ENCODE data around the gene MUC20.
"Not testable (repeated sequence)": the region's sequence is repeated elsewhere in the genome, so short reads cannot be mapped to it uniquely, and the experiment has no call there.

Gene MUC20

DNA sequence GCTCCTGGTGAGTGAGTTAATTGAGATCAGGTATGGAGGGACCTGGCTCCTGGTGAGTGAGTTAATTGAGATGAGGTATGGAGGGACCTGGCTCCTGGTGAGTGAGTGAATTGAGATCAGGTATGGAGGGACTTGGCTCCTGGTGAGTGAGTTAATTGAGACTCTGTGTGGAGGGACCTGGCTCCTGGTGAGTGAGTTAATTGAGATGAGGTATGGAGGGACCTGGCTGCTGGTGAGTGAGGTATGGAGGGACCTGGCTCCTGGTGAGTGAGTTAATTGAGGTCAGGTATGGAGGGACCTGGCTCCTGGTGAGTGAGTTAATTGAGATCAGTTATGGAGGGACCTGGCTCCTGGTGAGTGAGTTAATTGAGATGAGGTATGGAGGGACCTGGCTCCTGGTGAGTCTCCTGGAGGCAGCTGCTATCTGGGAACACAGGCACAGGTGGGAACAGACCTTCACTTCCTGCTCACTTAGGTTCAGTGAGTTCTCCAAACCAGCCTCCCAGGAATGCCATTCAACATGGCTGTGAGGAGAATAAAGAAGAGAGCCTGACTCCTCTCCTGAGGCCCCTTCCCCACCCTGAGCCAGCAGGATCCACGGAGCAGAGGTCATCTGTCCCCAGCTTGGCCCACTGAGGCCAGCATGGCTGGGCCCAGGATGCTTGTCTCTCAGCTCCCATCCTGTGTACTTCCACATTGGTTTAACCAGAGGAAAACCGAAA is 9.5 kb upstream of the MUC20 start:
- not testable (repeated sequence) for DNase-seq

- DNase-seq = no peak
These were observed 8.8 kb upstream of the MUC20 start for GRCh38 chr3:195711813-195712534.

GRCh38 chr3:195712535-195712910 is 8.3 kb upstream of the MUC20 start:
- not testable (repeated sequence) for DNase-seq

DNA sequence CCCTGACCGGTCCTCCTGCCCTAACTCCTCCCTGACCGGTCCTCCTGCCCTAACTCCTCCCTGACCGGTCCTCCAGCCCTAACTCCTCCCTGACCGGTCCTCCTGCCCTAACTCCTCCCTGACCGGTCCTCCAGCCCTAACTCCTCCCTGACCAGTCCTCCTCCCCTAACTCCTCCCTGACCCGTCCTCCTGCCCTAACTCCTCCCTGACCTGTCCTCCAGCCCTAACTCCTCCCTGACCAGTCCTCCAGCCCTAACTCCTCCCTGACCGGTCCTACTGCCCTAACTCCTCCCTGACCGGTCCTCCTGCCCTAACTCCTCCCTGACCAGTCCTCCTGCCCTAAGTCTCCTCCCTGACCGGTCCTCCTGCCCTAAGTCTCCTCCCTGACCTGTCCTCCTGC is 7.6 kb upstream of the MUC20 start:
- not testable (repeated sequence) for DNase-seq

DNA sequence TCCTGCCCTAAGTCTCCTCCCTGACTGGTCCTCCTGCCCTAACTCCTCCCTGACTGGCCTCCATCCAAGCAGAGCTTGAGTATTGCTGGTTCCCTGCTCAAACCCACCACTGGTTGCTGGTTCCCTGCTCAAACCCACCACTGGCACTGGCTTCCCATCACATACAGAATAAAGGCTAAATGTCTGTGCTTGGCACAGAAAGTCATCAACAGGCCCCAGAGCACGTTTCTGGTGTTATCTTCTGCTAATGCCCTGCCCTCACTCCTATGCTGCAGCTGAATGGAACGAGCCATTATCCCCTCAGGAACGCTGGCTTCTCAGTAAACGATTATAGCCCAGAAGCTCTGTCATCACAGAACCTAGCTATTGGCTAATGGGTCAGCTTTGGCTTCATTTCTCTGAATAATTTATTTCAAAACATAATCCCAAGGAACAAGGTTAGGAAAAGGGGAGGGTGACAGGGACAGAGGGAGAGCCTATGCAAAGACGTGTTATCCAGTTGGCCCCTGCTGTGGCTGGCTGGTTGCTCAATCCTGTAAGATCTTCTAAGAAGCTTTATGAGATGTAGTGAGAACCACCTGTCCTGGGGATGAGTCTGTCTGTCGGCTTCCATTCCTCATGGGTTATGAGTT is 6.3 kb upstream of the MUC20 start:
- no peak for DNase-seq

DNA sequence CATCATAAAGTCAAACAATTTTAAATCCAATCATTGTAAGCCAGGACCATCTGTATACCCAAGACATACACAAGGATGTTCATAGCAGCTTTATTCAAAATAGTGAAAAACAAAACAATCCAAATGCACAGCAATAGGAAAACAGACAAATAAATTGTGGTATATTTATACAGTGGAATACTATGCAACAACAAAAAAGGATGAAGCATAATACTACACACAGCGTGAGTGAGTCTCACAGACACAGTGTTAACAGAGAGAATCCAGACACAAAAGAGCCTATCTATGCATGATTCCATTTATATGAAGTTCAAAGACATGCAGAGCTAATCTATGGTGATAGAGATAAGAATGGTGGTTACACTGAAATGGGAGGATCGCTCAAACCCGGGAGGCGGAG is 5.6 kb upstream of the MUC20 start:
- no peak for DNase-seq

DNA sequence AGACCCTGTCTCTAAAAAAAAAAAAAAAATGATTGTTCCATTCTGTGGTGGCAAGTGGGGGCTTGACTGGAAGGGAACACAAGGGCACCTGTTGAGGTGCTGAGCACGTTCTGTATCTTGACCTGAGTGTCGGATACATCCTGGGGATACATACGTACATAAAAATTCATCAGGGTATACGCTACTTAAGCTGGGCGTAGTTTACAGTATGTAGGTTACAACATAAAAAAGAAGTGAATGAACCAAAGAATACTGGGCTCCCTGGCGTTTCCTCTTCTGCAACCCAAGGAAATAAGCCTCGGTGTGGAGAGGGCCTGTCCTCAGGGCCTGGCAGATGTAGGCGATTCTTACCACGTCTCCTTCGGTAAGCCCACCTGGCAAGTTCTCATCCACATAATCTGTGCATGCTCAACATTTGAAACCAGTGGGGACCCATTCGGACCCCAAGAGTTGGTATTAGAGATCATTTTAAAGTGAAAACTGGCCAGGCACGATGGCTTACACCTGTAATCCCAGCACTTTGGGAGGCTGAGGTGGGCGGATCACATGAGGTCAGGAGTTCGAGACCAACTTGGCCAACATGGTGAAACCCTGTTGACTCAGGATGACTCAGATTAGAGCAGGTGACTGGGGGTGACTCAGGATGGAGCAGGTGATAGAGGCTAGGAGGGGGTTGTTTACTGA is 5.1 kb upstream of the MUC20 start:
- no peak for DNase-seq

DNA sequence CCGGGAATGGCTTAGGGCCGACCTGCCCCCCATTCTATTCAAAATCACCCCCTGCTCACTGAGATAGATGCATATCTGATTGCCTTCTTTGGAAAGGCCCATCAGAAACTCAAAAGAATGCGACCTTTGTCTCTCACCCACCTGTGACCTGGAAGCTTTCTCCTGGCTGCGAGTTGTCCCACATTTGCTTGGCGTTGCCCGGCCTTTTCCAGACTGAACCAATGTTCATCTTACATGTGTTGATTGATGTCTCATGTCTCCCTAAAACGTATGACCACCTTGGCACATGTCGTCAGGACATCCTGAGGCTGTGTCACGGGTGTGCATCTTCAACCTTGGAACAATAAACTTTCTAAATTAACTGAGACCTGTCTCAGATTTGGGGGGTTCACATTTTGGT is 3.4 kb upstream of the MUC20 start:
- no peak for DNase-seq

DNA sequence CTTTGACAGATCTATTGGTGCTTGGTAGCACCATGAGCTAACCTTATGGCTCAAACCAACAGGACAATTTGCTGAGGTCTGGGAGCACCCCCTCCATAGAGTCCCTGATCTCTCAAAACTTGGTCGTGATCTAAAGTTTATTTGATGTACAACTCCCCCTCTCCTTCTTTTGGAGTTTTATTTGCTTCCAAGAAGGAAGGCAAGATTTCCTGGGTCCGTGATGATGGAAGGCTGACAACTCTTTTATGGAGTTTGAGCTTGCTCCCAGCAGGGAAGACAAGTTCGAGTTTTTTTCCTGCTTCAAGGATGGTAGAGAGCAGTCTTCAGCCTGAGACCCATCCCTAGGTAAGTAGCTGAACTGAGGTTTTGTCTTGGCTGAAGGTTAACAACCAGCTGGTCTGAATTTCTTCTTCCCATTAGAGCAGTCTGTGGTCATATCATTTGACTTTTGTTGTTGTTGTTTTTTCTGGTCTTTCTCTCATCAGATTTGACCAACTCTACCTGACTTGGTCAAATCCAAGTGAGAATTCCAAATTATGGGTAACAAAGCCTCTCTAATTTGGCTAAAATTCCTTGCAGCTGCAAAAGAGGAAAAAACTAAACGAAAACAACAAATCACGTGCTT is 2.8 kb upstream of the MUC20 start:
- DNase-seq = no peak

GRCh38 chr3:195718477-195718984 is 2.2 kb upstream of the MUC20 start:
- no peak for DNase-seq

DNA sequence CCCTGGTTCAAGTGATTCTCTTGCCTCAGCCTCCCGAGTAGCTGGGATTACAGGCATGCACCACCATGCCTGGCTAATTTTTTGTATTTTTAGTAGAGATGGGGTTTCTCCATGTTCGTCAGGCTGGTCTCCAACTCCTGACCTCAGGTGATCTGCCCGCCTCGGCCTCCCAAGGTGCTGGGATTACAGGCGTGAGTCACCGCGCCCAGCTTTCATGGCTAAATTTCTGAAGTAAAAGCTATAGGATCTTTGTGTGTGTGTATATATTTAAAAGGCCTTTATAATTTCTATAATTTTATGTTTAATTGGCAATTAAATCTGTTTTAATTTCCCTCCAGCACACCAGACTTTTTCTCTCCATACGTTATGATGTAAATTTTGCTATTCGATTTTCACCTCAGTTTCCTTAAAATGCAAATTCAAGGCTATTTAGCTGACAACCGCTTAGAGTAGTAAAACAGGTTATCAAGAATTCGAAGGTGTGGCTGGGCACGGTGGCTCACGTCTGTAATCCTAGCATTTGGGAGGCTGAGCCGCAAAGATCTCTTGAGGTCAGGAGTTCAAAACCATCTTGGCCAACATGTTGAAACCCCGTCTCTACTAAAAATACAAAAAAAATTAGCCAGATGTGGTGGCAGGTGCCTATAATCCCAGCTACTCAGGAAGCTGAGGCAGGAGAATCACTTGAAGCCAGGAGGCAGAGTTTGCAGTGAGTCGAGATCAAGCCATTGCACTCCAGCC is 1.1 kb upstream of the MUC20 start:
- DNase-seq = not testable (repeated sequence)

- not testable (repeated sequence) for DNase-seq
These were observed 1.6 kb downstream of the MUC20 start for GRCh38 chr3:195722139-195722995.

DNA sequence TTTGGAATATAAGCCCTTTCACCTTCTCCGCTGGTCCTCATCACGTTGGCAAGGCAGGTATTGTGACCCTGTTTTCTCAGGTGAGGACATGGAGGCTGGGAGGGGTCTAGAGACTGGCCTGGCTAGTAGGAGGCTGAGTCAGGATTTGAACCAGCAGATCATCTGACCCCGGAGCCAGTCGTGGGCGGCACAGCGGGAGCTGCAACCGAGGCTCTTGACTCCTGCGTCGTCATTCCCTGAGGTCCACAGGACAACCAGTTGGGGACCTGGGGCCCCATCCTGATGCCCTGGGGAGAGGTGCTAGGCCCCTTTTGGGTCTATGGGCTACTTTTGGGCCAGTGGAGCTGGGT is 2.2 kb downstream of the MUC20 start:
- not testable (repeated sequence) for DNase-seq

DNA sequence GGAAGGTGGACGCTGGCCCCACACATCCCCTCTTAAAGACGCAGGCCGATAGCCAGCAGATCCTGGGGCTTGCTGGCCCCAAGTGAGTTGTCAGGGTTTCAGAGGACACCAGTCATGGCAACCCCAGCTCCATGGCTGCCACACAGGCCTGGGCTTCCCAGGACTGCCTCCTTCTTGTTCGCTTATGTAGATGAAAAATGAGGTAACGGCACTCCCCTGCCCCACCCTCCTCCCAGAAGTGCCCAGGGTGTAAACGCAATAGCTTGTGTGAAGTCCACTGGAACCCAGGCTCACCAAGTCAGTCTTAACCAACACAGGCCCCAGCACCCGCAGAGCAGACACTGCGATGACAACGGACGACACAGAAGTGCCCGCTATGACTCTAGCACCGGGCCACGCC is 3.6 kb downstream of the MUC20 start:
- not testable (repeated sequence) for DNase-seq

DNA sequence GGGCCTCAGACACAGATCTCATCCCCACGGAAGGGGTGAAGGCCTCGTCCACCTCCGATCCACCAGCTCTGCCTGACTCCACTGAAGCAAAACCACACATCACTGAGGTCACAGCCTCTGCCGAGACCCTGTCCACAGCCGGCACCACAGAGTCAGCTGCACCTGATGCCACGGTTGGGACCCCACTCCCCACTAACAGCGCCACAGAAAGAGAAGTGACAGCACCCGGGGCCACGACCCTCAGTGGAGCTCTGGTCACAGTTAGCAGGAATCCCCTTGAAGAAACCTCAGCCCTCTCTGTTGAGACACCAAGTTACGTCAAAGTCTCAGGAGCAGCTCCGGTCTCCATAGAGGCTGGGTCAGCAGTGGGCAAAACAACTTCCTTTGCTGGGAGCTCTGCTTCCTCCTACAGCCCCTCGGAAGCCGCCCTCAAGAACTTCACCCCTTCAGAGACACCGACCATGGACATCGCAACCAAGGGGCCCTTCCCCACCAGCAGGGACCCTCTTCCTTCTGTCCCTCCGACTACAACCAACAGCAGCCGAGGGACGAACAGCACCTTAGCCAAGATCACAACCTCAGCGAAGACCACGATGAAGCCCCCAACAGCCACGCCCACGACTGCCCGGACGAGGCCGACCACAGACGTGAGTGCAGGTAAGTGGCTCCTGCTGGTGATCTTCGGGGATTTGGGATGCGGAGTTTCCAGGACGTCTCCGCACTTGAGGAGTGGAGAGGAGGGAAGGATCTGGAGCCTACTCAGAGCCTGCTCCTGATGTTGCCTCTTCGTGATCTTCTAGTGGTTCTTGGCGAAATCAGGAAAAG is 5.3 kb downstream of the MUC20 start:
- not testable (repeated sequence) for DNase-seq

- no peak for DNase-seq
These were observed 6.9 kb downstream of the MUC20 start for GRCh38 chr3:195727606-195728195.

GRCh38 chr3:195728789-195729188 is 8.0 kb downstream of the MUC20 start:
- DNase-seq = not testable (repeated sequence)

- no peak for DNase-seq
These were observed 8.9 kb downstream of the MUC20 start for GRCh38 chr3:195729476-195730251.

- DNase-seq = no peak
These were observed 10.7 kb downstream of the MUC20 start for GRCh38 chr3:195731356-195731905.

All from NCI-H1436 (cell line).